ENCODE results near the gene ZNF436. TPM values are rescaled to one million over a fixed set of nuclear protein-coding genes. Genes with fewer than 3 reads are reported as not detected.
"Not testable (repeated sequence)": the region's sequence is repeated elsewhere in the genome, so short reads cannot be mapped to it uniquely, and the experiment has no call there.

The ZNF436 gene
- total and polyA plus RNA-seq, 3 experiments from 2014 or later: 4.9 to 6.4 (median 5.9) TPM

DNA sequence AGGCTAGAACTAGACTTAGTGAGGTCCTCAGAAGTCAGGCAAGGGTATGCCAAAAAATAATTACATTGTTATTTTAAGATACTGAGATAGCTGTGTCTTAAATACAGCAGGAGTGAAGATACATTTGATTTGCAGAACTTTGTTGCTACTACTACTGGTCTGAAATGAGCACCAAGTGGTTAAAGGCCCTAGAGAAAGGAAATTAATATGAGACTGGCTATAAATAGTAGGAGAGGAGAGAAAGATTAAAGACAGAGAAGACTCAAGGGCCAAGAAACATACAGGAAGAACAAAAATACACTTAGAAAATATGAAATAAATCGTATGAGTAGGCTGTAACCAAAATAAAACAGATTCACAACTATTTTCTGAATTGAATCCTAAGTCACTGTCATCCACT is 46.9 kb downstream of the ZNF436 start:
- no peak overlapping the region for H3K4me3 ChIP-seq (ENCODE audit: low read length)
- DNase-seq: no peak
- no peaks in the 10 kb centered on the region for H3K27me3 ChIP-seq (ENCODE audit: insufficient read depth, low read length, poor library complexity, severe bottlenecking)
- H3K4me1 Mint-ChIP-seq: peaks cover 29 to 44% (median 33%) of the 10 kb centered on the region in 3 donors
- CTCF ChIA-PET: no interaction called here
- H3K9me3 Mint-ChIP-seq: no peaks in the 10 kb centered on the region
- H3K36me3 ChIP-seq (ENCODE audit: insufficient read depth, low read length): peaks cover 42% of the 10 kb centered on the region
- no peaks in the 10 kb centered on the region for H3K4me1 ChIP-seq (ENCODE audit: insufficient read depth, low read length)
- peaks cover 0 to 65% (median 23%) of the 10 kb centered on the region in 3 donors for H3K36me3 Mint-ChIP-seq
- H3K27me3 Mint-ChIP-seq: peaks cover 0 to 2% of the 10 kb centered on the region in 2 donors
- no peak overlapping the region for H3K27ac ChIP-seq (ENCODE audit: low read depth, low read length)
- H3K9me3 ChIP-seq (ENCODE audit: low read length): no peaks in the 10 kb centered on the region
- peak overlapping the region in 3 of 8 donors; percentile 34 to 64 (median 47) for H3K27ac Mint-ChIP-seq
- POLR2A ChIA-PET: interaction anchor here (0.6 kb wide), 1 partner anchor 22 kb away, joined by 7 read pairs; the partner anchor contains the start of gene HNRNPR
- H3K4me3 Mint-ChIP-seq: no peak overlapping the region

DNA sequence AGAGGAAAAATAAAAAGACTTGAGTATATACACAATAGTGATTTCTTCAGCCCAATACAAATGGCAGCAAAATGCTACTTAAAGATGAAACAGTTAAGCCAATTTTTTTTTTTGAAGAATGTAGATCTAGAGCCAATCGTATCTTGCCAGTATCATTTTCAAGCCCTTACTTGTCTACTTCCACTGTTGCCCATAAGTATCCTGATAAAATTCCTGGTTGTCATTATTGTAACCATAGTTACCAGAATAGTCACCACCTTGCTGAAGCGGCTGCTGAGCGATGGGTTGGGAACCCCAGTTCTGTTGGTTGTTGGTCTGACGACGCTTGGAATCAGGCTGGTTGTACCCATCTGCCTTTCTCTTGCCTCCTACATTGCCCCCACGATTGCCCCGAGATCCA is 59.4 kb downstream of the ZNF436 start:
- H3K36me3 ChIP-seq (ENCODE audit: insufficient read depth, low read length): peaks cover 21% of the 10 kb centered on the region
- DNase-seq; POLR2A ChIA-PET; H3K4me3 Mint-ChIP-seq; H3K27ac ChIP-seq (ENCODE audit: low read depth, low read length); CTCF ChIA-PET; H3K4me1 ChIP-seq (ENCODE audit: insufficient read depth, low read length); H3K27me3 ChIP-seq (ENCODE audit: insufficient read depth, low read length, poor library complexity, severe bottlenecking); H3K4me3 ChIP-seq (ENCODE audit: low read length); H3K27me3 Mint-ChIP-seq; H3K9me3 Mint-ChIP-seq; H3K9me3 ChIP-seq (ENCODE audit: low read length): not testable (repeated sequence)
- peak overlapping the region in 1 of 8 donors; percentile 62 for H3K27ac Mint-ChIP-seq
- peaks cover 19 to 43% (median 22%) of the 10 kb centered on the region in 3 donors for H3K4me1 Mint-ChIP-seq
- H3K36me3 Mint-ChIP-seq: peaks cover 6 to 76% (median 17%) of the 10 kb centered on the region in 3 donors

Other genes starting within 250 kb of the ZNF436 start
- 10 to 100 TPM; 19.5 to 19.6 TPM for gene LUZP1, start 201.0 kb downstream of the ZNF436 start, total RNA-seq
- gene LUZP1, start 201.0 kb downstream of the ZNF436 start, polyA plus RNA-seq: 32.8 TPM
- gene HTR1D, start 152.3 kb downstream of the ZNF436 start, total RNA-seq: not detected
- gene HTR1D, start 152.3 kb downstream of the ZNF436 start, polyA plus RNA-seq: not detected
- 100 to 1,000 TPM; 199 to 201 TPM for gene HNRNPR, start 25.6 kb downstream of the ZNF436 start, total RNA-seq
- gene HNRNPR, start 25.6 kb downstream of the ZNF436 start, polyA plus RNA-seq: 184 TPM
- gene TCEA3, start 54.9 kb upstream of the ZNF436 start, total RNA-seq: 1 to 10 TPM; 1.4 to 1.7 TPM
- 11.1 TPM for gene TCEA3, start 54.9 kb upstream of the ZNF436 start, polyA plus RNA-seq
- under 1 TPM; 0.33 to 0.78 TPM for gene ASAP3, start 114.3 kb upstream of the ZNF436 start, total RNA-seq
- 0.62 TPM for gene ASAP3, start 114.3 kb upstream of the ZNF436 start, polyA plus RNA-seq
- gene E2F2, start 161.4 kb upstream of the ZNF436 start, total RNA-seq: 10 to 100 TPM; 19.1 to 19.6 TPM
- gene E2F2, start 161.4 kb upstream of the ZNF436 start, polyA plus RNA-seq: 0.76 TPM
- 10 to 100 TPM; 18.4 to 19.3 TPM for gene ID3, start 189.7 kb upstream of the ZNF436 start, total RNA-seq
- gene ID3, start 189.7 kb upstream of the ZNF436 start, polyA plus RNA-seq: 4.7 TPM